ENCODE data around the gene SPEM2. TPM values are rescaled to one million over a fixed set of nuclear protein-coding genes. Genes with fewer than 3 reads are reported as not detected.

Gene SPEM2
- total RNA-seq, 2 experiments from 2014 or later, result not detected

DNA sequence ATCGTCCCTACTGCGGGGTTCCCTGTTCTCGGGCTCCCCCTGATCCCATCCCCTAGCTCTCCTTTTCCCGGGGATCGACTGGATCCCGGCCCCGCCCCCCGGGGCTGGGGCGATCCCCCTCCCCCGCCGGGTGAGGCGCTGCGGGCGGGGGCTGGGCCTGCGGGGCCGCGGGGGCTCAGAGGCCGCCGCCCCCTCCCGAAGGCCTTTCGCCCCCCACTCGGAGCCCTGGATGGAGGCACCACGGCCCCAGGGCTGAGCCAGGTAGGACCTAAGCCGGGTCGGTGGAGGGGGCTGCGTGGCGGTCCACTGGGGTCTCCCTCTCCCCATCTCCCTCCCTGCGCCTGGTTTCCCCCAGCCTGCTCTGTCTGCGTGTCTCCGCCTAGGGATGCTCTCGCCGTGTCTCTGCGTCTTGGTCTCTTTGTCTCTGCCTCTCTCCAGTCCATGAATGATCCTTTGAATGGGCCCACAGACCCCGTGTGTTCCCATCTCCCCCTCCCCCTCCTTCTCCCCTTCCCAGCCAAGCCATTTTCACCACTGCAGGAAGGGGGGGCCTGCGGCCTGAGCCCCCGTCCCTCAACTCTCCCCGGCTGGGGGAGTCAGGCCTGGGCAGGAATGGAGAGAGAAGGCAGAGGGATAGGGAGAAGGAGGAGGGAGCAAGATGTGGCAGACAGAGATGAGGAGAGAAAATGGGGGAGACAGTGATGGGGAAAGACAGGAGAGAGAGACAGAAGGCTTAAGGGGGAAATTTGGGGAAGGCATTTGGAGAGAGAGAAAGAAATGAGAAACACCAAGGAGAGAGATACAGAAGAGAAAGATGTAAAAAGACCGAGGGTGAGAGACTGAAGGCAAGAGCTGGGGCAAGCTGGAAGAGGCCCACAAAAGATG, 19.8 kb upstream of the SPEM2 start:
- Mint-ChIP-seq H3K4me1 (ENCODE audit: low read depth) (peaks cover 14% of the 10 kb centered on the region), H3K27me3 (peaks cover 2% of the 10 kb centered on the region), H3K4me3 (peak overlapping the region; percentile 95), H3K9me3 (no peaks in the 10 kb centered on the region), H3K27ac (peak overlapping the region; percentile 78), H3K36me3 (ENCODE audit: low read depth) (no peaks in the 10 kb centered on the region)
- intact Hi-C loops (cut with micrococcal nuclease), result no loop called here
- ATAC-seq, result no peak
- ChIA-PET CTCF (interaction anchor here (1.7 kb wide), 1 partner anchor 31 kb away, joined by 8 read pairs; no protein-coding TSS in a partner anchor), POLR2A (interaction anchor here (1.4 to 1.8 kb wide), 4 partner anchors 11 to 92 kb away, joined by 3 to 5 read pairs (median 4); partner anchors contain the start of gene NEURL4)
- DNase-seq, result no peak
- no peak for TF ChIP-seq CTCF (IDR thresholded peaks at IDR 0.05)

GRCh38 chr17:7406235-7406825, 19.1 kb upstream of the SPEM2 start:
- H3K36me3 Mint-ChIP-seq (ENCODE audit: low read depth), result no peaks in the 10 kb centered on the region
- CTCF ChIA-PET, result interaction anchor here (0.7 to 1.7 kb wide), 2 partner anchors 31 to 155 kb away, joined by 3 to 8 read pairs; no protein-coding TSS in a partner anchor
- peaks cover 14% of the 10 kb centered on the region for H3K4me1 Mint-ChIP-seq (ENCODE audit: low read depth)
- POLR2A ChIA-PET, result interaction anchor here (0.8 to 1.8 kb wide), 7 partner anchors 8 to 93 kb away, joined by 3 to 5 read pairs (median 4); no protein-coding TSS in a partner anchor
- intact Hi-C loops (cut with micrococcal nuclease), result no loop called here
- peaks cover 2% of the 10 kb centered on the region for H3K27me3 Mint-ChIP-seq
- no peak for DNase-seq
- H3K4me3 Mint-ChIP-seq, result peak overlapping the region; percentile 57
- no peaks in the 10 kb centered on the region for H3K9me3 Mint-ChIP-seq
- peak overlapping the region; percentile 57 for H3K27ac Mint-ChIP-seq
- ATAC-seq, result no peak
- no peak for TF ChIP-seq CTCF (IDR thresholded peaks at IDR 0.05)

- ATAC-seq, result no peak
- H3K36me3 Mint-ChIP-seq (ENCODE audit: low read depth), result no peaks in the 10 kb centered on the region
- no peak overlapping the region for H3K27ac Mint-ChIP-seq
- H3K4me3 Mint-ChIP-seq, result no peak overlapping the region
- no peak for DNase-seq
- peaks cover 14% of the 10 kb centered on the region for H3K4me1 Mint-ChIP-seq (ENCODE audit: low read depth)
- H3K9me3 Mint-ChIP-seq, result no peaks in the 10 kb centered on the region
- peaks cover 2% of the 10 kb centered on the region for H3K27me3 Mint-ChIP-seq
- CTCF ChIA-PET, result interaction anchor here (1.7 kb wide), 1 partner anchor 30 kb away, joined by 8 read pairs; no protein-coding TSS in a partner anchor
- intact Hi-C loops (cut with micrococcal nuclease), result no loop called here
- TF ChIP-seq CTCF (IDR thresholded peaks at IDR 0.05), result no peak
- POLR2A ChIA-PET, result interaction anchor here (0.8 to 1.8 kb wide), 6 partner anchors 9 to 94 kb away, joined by 3 to 5 read pairs (median 4); no protein-coding TSS in a partner anchor
Measured at GRCh38 chr17:7407082-7407481, 18.3 kb upstream of the SPEM2 start.

DNA sequence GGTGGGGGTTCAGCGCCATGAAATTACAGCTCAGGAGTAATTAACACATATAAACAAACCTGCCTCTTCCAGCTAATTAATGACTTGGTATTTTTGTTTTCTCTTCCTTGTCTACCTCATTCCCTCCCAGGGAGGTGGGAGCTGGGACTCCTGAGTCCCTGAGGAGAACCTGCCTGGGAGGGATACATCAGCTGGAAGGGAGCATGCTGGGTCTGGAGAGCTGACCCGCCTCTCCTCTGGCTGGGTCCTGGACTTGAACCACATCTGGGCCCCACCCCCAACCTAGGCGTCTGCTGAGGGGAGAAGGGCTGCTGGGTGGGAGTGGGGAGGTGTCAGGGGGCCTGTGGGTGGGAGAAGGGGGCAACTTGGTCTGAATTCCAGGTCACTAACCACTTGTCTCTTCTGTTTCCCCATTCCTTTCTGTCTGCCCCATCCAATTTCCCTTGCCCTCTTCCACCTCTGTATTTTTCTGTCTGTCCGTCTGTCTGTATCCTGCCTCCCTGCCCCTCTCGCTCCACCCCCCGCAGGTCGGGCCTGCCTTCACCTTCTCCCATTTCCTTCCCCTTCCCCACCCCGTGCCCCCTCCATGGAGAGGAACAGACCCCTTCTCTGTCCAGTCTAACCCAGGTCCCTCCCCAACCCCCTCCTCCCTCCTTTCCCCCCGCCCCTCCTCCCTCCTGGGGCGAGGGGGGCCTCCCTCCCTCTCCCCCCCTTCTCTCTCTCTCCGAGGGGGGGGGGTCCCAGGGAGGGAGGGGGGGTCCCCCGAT, 17.7 kb upstream of the SPEM2 start, which contains the start of gene NLGN2:
Gene NLGN2 (plus strand): TSS at position 361 of the 767 bp plus-strand sequence. CDS start 411 bp downstream, outside the sequence.
- H3K4me1 Mint-ChIP-seq (ENCODE audit: low read depth), result peaks cover 14% of the 10 kb centered on the region
- ChIA-PET POLR2A (interaction anchor here (1.0 to 1.8 kb wide), 4 partner anchors 9 to 94 kb away, joined by 3 to 5 read pairs (median 4); no protein-coding TSS in a partner anchor), CTCF (no interaction called here)
- H3K36me3 Mint-ChIP-seq (ENCODE audit: low read depth), result no peaks in the 10 kb centered on the region
- DNase-seq (peak; percentile 12), ATAC-seq (no peak)
- peak within 1 kb of the TSS; percentile 76 for H3K27ac Mint-ChIP-seq
- no peak for TF ChIP-seq CTCF (IDR thresholded peaks at IDR 0.05)
- no peaks in the 10 kb centered on the region for H3K9me3 Mint-ChIP-seq
- H3K4me3 Mint-ChIP-seq, result peak within 1 kb of the TSS; percentile 58
- intact Hi-C loops (cut with micrococcal nuclease), result no loop called here
- peaks cover 2% of the 10 kb centered on the region for H3K27me3 Mint-ChIP-seq
